ENCODE data around the gene PPFIA1.

DNA sequence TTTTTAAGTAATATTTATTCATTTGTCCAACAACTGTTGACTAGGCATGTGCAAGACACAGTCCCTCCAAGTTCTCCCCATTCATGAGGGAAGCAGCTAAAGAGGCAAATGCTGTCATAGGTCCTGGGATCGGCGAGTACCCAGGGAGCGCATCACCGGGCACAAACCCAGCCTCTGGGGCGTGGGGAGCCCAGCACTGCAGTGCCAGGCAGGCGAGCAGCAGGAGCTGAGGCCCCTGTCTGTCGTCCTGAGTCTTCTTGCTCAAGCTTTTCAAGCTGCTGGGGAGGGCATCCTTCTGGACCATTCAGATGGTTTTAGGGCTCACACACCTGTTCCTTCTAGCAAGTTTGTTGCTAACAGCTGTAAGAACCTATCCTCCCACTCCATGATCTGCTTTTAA, 62.1 kb downstream of the PPFIA1 start:
- TF ChIP-seq, protein P1, sequence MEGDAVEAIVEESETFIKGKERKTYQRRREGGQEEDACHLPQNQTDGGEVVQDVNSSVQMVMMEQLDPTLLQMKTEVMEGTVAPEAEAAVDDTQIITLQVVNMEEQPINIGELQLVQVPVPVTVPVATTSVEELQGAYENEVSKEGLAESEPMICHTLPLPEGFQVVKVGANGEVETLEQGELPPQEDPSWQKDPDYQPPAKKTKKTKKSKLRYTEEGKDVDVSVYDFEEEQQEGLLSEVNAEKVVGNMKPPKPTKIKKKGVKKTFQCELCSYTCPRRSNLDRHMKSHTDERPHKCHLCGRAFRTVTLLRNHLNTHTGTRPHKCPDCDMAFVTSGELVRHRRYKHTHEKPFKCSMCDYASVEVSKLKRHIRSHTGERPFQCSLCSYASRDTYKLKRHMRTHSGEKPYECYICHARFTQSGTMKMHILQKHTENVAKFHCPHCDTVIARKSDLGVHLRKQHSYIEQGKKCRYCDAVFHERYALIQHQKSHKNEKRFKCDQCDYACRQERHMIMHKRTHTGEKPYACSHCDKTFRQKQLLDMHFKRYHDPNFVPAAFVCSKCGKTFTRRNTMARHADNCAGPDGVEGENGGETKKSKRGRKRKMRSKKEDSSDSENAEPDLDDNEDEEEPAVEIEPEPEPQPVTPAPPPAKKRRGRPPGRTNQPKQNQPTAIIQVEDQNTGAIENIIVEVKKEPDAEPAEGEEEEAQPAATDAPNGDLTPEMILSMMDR (conservative IDR thresholded peaks at IDR 0.05; ENCODE audit: low read length) = no peak
- no peak for TF ChIP-seq EZH2phosphoT487 (IDR thresholded peaks at IDR 0.05; ENCODE audit: borderline replicate concordance, low read depth, low read length)
